ENCODE data around the gene RPS6KA2. TPM values are rescaled to one million over a fixed set of nuclear protein-coding genes. Genes with fewer than 3 reads are reported as not detected.

RPS6KA2 gene
- polyA plus RNA-seq, 1 donor from 2014 or later: 4.9 TPM

- Mint-ChIP-seq H3K36me3 (no peaks in the 10 kb centered on the region), H3K9me3 (no peaks in the 10 kb centered on the region), H3K4me1 (no peaks in the 10 kb centered on the region), H3K27ac (no peak overlapping the region), H3K4me3 (no peak overlapping the region), H3K27me3 (peaks cover 5% of the 10 kb centered on the region)
Observed at GRCh38 chr6:166604328-166604727, 22.7 kb downstream of the RPS6KA2 start.

- Mint-ChIP-seq H3K9me3 (no peaks in the 10 kb centered on the region), H3K4me3 (no peak overlapping the region), H3K27me3 (peaks cover 5% of the 10 kb centered on the region), H3K27ac (no peak overlapping the region), H3K36me3 (peaks cover 2% of the 10 kb centered on the region), H3K4me1 (no peaks in the 10 kb centered on the region)
Observed at GRCh38 chr6:166603043-166603690, 23.9 kb downstream of the RPS6KA2 start.

- H3K9me3 Mint-ChIP-seq: no peaks in the 10 kb centered on the region
- no peak overlapping the region for H3K27ac Mint-ChIP-seq
- H3K36me3 Mint-ChIP-seq: peaks cover 2% of the 10 kb centered on the region
- H3K4me3 Mint-ChIP-seq: no peak overlapping the region
- peaks cover 5% of the 10 kb centered on the region for H3K27me3 Mint-ChIP-seq
- H3K4me1 Mint-ChIP-seq: no peaks in the 10 kb centered on the region
Observed at GRCh38 chr6:166601956-166602355, 25.1 kb downstream of the RPS6KA2 start.

- H3K27ac Mint-ChIP-seq: no peak overlapping the region
- H3K9me3 Mint-ChIP-seq: no peaks in the 10 kb centered on the region
- H3K36me3 Mint-ChIP-seq: peaks cover 3% of the 10 kb centered on the region
- H3K4me3 Mint-ChIP-seq: no peak overlapping the region
- peaks cover 5% of the 10 kb centered on the region for H3K27me3 Mint-ChIP-seq
- no peaks in the 10 kb centered on the region for H3K4me1 Mint-ChIP-seq
Observed at GRCh38 chr6:166600931-166601330, 26.1 kb downstream of the RPS6KA2 start.

GRCh38 chr6:166599205-166599604 is 27.8 kb downstream of the RPS6KA2 start:
- Mint-ChIP-seq H3K9me3 (no peaks in the 10 kb centered on the region), H3K4me1 (no peaks in the 10 kb centered on the region), H3K27ac (no peak overlapping the region), H3K36me3 (peaks cover 4% of the 10 kb centered on the region), H3K4me3 (no peak overlapping the region), H3K27me3 (peaks cover 3% of the 10 kb centered on the region)

GRCh38 chr6:166598441-166599138 is 28.5 kb downstream of the RPS6KA2 start:
- Mint-ChIP-seq H3K27ac (no peak overlapping the region), H3K36me3 (peaks cover 4% of the 10 kb centered on the region)

GRCh38 chr6:166597711-166598440 is 29.2 kb downstream of the RPS6KA2 start:
- Mint-ChIP-seq H3K27me3 (no peaks in the 10 kb centered on the region), H3K9me3 (no peaks in the 10 kb centered on the region), H3K4me3 (no peak overlapping the region), H3K36me3 (peaks cover 4% of the 10 kb centered on the region), H3K4me1 (no peaks in the 10 kb centered on the region), H3K27ac (no peak overlapping the region)

More at GRCh38 chr6:166598441-166599138, 28.5 kb downstream of the RPS6KA2 start:
- Mint-ChIP-seq H3K4me1 (no peaks in the 10 kb centered on the region), H3K4me3 (no peak overlapping the region), H3K9me3 (no peaks in the 10 kb centered on the region), H3K27me3 (peaks cover 3% of the 10 kb centered on the region)

DNA sequence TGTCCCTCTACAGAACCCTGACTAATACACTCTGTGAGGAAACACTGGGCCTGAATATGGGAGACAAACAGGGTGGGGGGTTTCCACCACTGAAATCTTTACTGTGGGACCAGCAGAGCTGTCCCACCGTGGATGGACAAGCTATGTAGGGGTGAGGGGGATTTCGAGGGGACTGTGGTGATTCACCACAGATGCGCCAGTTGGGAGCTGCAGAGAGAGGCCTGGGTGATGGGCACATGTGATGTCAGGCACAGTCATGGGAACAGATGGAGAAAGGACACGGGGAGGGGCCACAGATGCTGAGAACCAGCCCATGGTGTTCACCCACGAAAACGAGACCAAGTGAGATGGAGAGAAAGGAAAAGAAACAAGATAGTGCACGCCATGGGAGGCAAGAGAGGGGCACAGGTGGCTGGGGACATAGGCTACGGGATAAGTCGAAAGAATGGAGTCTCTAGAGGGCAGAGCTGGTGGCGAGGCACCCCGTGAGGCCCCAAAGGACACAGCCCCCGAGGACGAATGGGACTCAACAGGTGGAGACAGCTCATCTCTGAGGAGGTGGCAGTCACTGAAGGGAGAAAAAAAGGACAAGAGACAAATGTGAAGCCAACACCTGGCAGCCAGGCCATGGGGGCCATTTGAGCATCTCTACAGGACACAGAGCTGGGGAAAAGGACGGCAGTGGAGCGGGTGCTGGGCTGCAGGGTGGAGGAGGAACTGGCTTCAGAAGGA is 30.1 kb downstream of the RPS6KA2 start:
- H3K4me1 Mint-ChIP-seq: no peaks in the 10 kb centered on the region
- peaks cover 4% of the 10 kb centered on the region for H3K36me3 Mint-ChIP-seq
- H3K27ac Mint-ChIP-seq: no peak overlapping the region
- no peaks in the 10 kb centered on the region for H3K9me3 Mint-ChIP-seq
- H3K4me3 Mint-ChIP-seq: peak overlapping the region in 1 of 4 donors; percentile 63
- no peaks in the 10 kb centered on the region for H3K27me3 Mint-ChIP-seq

DNA sequence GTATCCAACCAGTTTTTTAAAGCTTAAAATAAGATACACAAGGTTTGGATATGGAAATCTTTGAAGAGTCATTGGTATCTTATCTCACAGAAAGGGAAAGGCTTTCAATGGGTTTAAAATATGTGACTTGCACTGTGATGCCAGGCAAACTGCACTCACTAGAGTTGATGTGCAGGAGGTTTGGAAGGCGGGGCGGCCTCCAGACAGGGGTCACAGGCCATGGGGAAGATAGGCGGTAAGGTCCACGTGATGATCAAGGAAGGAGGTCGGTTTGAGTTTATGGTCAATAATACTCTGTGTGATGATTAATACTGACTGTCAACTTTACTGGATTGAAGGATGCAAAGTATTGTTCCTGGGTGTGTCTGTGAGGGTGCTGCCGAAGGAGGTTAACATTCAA is 31.1 kb downstream of the RPS6KA2 start:
- Mint-ChIP-seq H3K9me3 (no peaks in the 10 kb centered on the region), H3K36me3 (peaks cover 4% of the 10 kb centered on the region), H3K4me1 (no peaks in the 10 kb centered on the region), H3K4me3 (no peak overlapping the region), H3K27ac (no peak overlapping the region), H3K27me3 (no peaks in the 10 kb centered on the region)

GRCh38 chr6:166595061-166595780 is 31.8 kb downstream of the RPS6KA2 start:
- H3K9me3 Mint-ChIP-seq: no peaks in the 10 kb centered on the region
- no peak overlapping the region for H3K4me3 Mint-ChIP-seq
- peaks cover 4% of the 10 kb centered on the region for H3K36me3 Mint-ChIP-seq
- no peak overlapping the region for H3K27ac Mint-ChIP-seq
- H3K4me1 Mint-ChIP-seq: no peaks in the 10 kb centered on the region
- H3K27me3 Mint-ChIP-seq: no peaks in the 10 kb centered on the region

- Mint-ChIP-seq H3K27me3 (no peaks in the 10 kb centered on the region), H3K36me3 (peaks cover 2% of the 10 kb centered on the region), H3K9me3 (no peaks in the 10 kb centered on the region), H3K27ac (no peak overlapping the region), H3K4me3 (no peak overlapping the region), H3K4me1 (peaks cover 19 to 23% (median 20%) of the 10 kb centered on the region in 3 donors)
Observed at GRCh38 chr6:166592821-166593220, 34.2 kb downstream of the RPS6KA2 start.

DNA sequence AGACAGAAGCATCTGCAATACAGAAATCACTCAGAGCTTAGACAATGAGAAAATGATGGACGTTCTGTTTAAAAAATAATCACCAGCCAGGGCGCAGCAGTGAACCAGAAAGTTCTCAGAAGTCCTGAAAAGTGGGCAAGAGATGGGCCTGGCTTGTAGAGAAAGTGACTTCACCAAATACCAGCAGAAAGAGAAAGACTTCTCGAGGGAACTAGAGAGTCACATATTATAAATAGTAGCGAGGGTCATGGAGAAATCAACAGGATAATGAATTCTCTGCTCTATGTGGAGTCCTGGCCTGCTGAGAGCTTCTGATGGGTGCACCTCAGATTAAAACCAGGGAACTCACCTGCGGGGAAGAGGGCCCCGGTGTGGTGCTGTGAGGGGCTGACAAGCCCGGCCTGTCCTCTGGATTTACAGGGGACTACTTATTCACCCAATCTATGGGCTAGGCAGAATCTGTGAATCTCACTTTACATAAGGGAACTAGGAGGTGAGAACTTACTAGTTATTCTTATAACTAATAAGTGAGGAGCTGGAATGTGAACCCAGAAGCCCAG is 35.0 kb downstream of the RPS6KA2 start:
- H3K9me3 Mint-ChIP-seq: no peaks in the 10 kb centered on the region
- no peak overlapping the region for H3K4me3 Mint-ChIP-seq
- peaks cover 22 to 29% (median 23%) of the 10 kb centered on the region in 3 donors for H3K4me1 Mint-ChIP-seq
- H3K27me3 Mint-ChIP-seq: no peaks in the 10 kb centered on the region
- H3K27ac Mint-ChIP-seq: no peak overlapping the region
- H3K36me3 Mint-ChIP-seq: peaks cover 2% of the 10 kb centered on the region

DNA sequence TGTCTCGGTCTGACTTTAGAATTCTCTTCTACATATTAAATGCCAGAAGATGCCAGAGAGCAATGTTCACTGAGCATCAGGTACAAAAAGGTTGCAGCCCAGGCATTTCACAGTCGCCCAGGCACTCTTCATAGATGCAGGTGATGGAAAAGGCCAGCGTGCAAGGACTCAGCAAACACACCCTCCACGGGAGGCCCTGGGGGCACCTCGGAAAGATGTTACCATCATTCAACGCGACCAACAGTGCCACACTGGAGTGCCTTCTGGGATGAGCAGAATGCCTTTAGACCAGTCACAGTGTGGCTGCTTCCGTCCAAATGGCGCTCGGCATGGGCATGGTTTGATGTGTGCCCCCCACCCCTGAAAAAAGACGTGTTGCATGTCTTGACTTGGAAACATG is 36.0 kb downstream of the RPS6KA2 start:
- Mint-ChIP-seq H3K27me3 (no peaks in the 10 kb centered on the region), H3K4me3 (no peak overlapping the region), H3K27ac (no peak overlapping the region), H3K4me1 (peaks cover 25 to 35% (median 29%) of the 10 kb centered on the region in 3 donors), H3K36me3 (peaks cover 2% of the 10 kb centered on the region), H3K9me3 (no peaks in the 10 kb centered on the region)
